ENCODE measurements around the gene GRM1.
"Not testable (repeated sequence)": the region's sequence is repeated elsewhere in the genome, so short reads cannot be mapped to it uniquely, and the experiment has no call there.

The GRM1 gene

DNA sequence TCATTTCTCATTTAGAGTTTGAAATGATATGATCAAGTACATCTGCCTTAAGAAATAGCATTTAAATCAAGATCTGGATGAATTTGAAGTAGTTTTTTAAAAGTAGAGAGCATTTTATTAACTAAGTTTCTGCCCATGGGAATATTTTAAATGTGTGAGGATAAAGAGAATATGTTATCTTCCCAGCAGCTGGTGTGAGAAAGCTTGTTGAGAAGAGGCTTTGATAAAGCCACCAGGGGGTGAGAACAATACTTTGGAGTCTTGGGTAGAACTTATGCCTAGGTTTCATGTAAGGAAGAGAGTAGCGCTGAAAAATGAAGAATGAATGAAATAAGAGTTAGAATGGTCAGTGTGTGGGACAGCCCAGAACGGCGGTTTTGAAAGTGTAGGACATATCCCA, 190.2 kb downstream of the GRM1 start:
- ChIA-PET POLR2A (no interaction called here), CTCF (no interaction called here)
- no peak for TF ChIP-seq ELF4 (IDR thresholded peaks at IDR 0.05)
- TF ChIP-seq BHLHE40 (IDR thresholded peaks at IDR 0.05; ENCODE audit: borderline replicate concordance) = no peak
- TF ChIP-seq LEF1 (IDR thresholded peaks at IDR 0.05; ENCODE audit: borderline replicate concordance) = no peak
- TF ChIP-seq HDGF (IDR thresholded peaks at IDR 0.05; ENCODE audit: borderline replicate concordance) = no peak
- TF ChIP-seq SP1 (IDR thresholded peaks at IDR 0.05) = no peak
- no peak for TF ChIP-seq ARNT (IDR thresholded peaks at IDR 0.05)
- TF ChIP-seq L3MBTL2 (conservative IDR thresholded peaks at IDR 0.05) = no peak
- no peak for TF ChIP-seq FOXA1 (IDR thresholded peaks at IDR 0.05)
- TF ChIP-seq FOXM1 (IDR thresholded peaks at IDR 0.05; ENCODE audit: borderline replicate concordance) = no peak
- no peak for TF ChIP-seq NFRKB (IDR thresholded peaks at IDR 0.05)
- TF ChIP-seq, protein P1, sequence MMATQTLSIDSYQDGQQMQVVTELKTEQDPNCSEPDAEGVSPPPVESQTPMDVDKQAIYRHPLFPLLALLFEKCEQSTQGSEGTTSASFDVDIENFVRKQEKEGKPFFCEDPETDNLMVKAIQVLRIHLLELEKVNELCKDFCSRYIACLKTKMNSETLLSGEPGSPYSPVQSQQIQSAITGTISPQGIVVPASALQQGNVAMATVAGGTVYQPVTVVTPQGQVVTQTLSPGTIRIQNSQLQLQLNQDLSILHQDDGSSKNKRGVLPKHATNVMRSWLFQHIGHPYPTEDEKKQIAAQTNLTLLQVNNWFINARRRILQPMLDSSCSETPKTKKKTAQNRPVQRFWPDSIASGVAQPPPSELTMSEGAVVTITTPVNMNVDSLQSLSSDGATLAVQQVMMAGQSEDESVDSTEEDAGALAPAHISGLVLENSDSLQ (IDR thresholded peaks at IDR 0.05) = no peak
- TF ChIP-seq CTBP1 (IDR thresholded peaks at IDR 0.05; ENCODE audit: borderline replicate concordance) = no peak
- TF ChIP-seq ZNF384 (IDR thresholded peaks at IDR 0.05) = no peak
- no peak for TF ChIP-seq SUZ12 (IDR thresholded peaks at IDR 0.05)
- no peak for TF ChIP-seq FOXK2 (IDR thresholded peaks at IDR 0.05)
- TF ChIP-seq TARDBP (IDR thresholded peaks at IDR 0.05) = no peak
- no peak for DNase-seq (ENCODE audit: extremely low spot score)

DNA sequence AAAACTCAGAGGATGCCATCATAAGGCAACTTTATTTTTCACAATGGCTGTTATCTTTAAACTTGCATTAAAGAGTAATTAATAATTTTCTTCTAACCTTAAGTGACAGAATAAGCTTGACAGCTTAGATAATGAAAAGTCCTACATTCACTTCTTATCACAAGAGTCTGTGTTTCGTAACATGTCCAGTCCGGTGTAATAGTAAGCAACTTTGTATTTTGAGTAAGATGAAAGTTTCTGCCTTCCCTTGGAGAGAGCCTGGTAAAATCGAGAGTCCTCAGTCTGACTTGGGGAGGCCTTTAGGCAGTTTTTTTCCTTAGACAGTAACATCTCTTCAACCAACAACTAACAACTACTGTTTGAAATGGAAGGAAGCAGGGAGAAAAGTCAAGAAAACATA, 195.6 kb downstream of the GRM1 start:
- CTCF ChIA-PET = interaction anchor here (0.6 kb wide), 1 partner anchor 426 kb away, joined by 3 read pairs; no protein-coding TSS in a partner anchor
- DNase-seq (ENCODE audit: extremely low spot score) = no peak
- POLR2A ChIA-PET = no interaction called here
- TF ChIP-seq NFRKB (IDR thresholded peaks at IDR 0.05) = no peak
- TF ChIP-seq SP1 (IDR thresholded peaks at IDR 0.05) = no peak
- TF ChIP-seq, protein P1 (IDR thresholded peaks at IDR 0.05) = no peak
- no peak for TF ChIP-seq LEF1 (IDR thresholded peaks at IDR 0.05; ENCODE audit: borderline replicate concordance)
- no peak for TF ChIP-seq TARDBP (IDR thresholded peaks at IDR 0.05)
- no peak for TF ChIP-seq L3MBTL2 (conservative IDR thresholded peaks at IDR 0.05)
- no peak for TF ChIP-seq FOXM1 (IDR thresholded peaks at IDR 0.05; ENCODE audit: borderline replicate concordance)
- TF ChIP-seq HDGF (IDR thresholded peaks at IDR 0.05; ENCODE audit: borderline replicate concordance) = no peak
- no peak for TF ChIP-seq ZNF384 (IDR thresholded peaks at IDR 0.05)
- no peak for TF ChIP-seq ARNT (IDR thresholded peaks at IDR 0.05)
- TF ChIP-seq ELF4 (IDR thresholded peaks at IDR 0.05) = no peak
- no peak for TF ChIP-seq SUZ12 (IDR thresholded peaks at IDR 0.05)
- TF ChIP-seq BHLHE40 (IDR thresholded peaks at IDR 0.05; ENCODE audit: borderline replicate concordance) = no peak
- no peak for TF ChIP-seq FOXK2 (IDR thresholded peaks at IDR 0.05)
- no peak for TF ChIP-seq FOXA1 (IDR thresholded peaks at IDR 0.05)
- no peak for TF ChIP-seq CTBP1 (IDR thresholded peaks at IDR 0.05; ENCODE audit: borderline replicate concordance)

DNA sequence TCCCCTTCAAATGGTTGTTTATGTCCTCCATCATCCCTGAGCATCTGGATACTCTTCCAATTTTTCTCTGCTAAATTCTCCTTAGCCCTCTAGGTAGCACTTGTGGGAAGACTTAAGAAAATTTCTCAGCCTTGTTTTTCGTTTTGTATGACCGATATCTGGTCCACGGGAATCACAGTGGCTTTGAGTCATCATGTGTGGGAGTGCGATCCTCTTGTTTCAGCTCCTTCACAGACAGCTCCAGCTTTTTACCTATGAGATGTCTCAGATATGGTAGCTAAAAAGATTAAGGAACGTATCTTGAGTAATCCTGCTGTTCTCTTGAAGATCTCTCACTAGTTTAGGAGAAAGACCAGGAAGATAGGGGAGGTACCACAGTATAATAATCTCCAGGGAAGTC, 196.1 kb downstream of the GRM1 start:
- ChIA-PET CTCF (interaction anchor here (0.6 kb wide), 1 partner anchor 426 kb away, joined by 3 read pairs; no protein-coding TSS in a partner anchor), POLR2A (no interaction called here)
- TF ChIP-seq HDGF (IDR thresholded peaks at IDR 0.05; ENCODE audit: borderline replicate concordance) (no peak), FOXA1 (IDR thresholded peaks at IDR 0.05) (no peak), TARDBP (IDR thresholded peaks at IDR 0.05) (no peak), NFRKB (IDR thresholded peaks at IDR 0.05) (no peak), FOXM1 (IDR thresholded peaks at IDR 0.05; ENCODE audit: borderline replicate concordance) (no peak), SUZ12 (IDR thresholded peaks at IDR 0.05) (no peak), LEF1 (IDR thresholded peaks at IDR 0.05; ENCODE audit: borderline replicate concordance) (no peak)
- TF ChIP-seq, protein P1 (IDR thresholded peaks at IDR 0.05) = no peak
- no peak for DNase-seq (ENCODE audit: extremely low spot score)

DNA sequence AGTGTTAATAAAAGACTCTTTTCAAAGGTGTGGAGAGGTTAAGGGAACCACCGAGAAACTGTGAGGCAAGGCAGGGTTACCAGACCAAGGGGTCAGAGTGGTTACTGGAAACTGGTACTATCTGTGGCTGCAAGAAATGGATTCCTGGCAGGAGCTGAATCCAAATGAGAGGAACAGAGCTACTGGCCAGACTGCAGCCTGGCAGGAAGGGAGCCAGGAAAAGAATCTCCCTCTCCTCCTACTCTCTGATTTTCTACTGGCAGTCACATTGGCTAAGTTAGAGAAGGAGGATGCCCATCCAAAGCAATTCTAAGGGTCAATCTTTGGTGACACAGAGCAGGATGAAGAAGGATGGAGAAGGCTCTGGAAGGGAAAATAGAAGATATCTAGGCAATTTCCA, 211.5 kb downstream of the GRM1 start:
- TF ChIP-seq SP1 (IDR thresholded peaks at IDR 0.05) (no peak), FOXM1 (IDR thresholded peaks at IDR 0.05; ENCODE audit: borderline replicate concordance) (no peak), ELF4 (IDR thresholded peaks at IDR 0.05) (no peak), ZNF384 (IDR thresholded peaks at IDR 0.05) (no peak), NFRKB (IDR thresholded peaks at IDR 0.05) (no peak), FOXA1 (IDR thresholded peaks at IDR 0.05) (no peak), CTBP1 (IDR thresholded peaks at IDR 0.05; ENCODE audit: borderline replicate concordance) (no peak), HDGF (IDR thresholded peaks at IDR 0.05; ENCODE audit: borderline replicate concordance) (no peak), LEF1 (IDR thresholded peaks at IDR 0.05; ENCODE audit: borderline replicate concordance) (no peak)
- DNase-seq (ENCODE audit: extremely low spot score) = no peak
- ChIA-PET POLR2A (no interaction called here), CTCF (no interaction called here)

DNA sequence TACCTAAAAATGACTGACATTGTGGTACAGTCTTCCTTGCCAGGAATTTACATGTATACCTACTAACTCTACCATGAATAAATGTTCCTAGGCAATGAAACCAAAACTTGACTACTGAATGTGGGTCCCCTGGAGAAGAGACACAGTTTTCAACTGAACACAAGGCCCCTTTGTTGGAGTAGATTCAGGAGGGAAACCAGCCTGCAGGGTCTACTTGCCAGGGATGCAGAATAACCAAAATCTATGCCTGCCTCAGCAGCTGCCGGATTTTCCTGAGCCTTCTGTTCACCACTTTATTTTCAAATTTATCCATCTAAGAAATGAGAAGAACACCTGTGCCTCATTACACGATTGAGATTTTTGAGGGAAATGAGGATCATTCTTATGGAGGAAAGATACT, 211.9 kb downstream of the GRM1 start:
- DNase-seq (ENCODE audit: extremely low spot score) = no peak
- CTCF ChIA-PET = no interaction called here
- no peak for TF ChIP-seq LEF1 (IDR thresholded peaks at IDR 0.05; ENCODE audit: borderline replicate concordance)
- TF ChIP-seq SUZ12 (IDR thresholded peaks at IDR 0.05) = no peak
- no peak for TF ChIP-seq NFRKB (IDR thresholded peaks at IDR 0.05)
- TF ChIP-seq CTBP1 (IDR thresholded peaks at IDR 0.05; ENCODE audit: borderline replicate concordance) = no peak
- no peak for TF ChIP-seq BHLHE40 (IDR thresholded peaks at IDR 0.05; ENCODE audit: borderline replicate concordance)
- no peak for TF ChIP-seq FOXA1 (IDR thresholded peaks at IDR 0.05)
- no peak for TF ChIP-seq FOXK2 (IDR thresholded peaks at IDR 0.05)
- POLR2A ChIA-PET = no interaction called here

DNA sequence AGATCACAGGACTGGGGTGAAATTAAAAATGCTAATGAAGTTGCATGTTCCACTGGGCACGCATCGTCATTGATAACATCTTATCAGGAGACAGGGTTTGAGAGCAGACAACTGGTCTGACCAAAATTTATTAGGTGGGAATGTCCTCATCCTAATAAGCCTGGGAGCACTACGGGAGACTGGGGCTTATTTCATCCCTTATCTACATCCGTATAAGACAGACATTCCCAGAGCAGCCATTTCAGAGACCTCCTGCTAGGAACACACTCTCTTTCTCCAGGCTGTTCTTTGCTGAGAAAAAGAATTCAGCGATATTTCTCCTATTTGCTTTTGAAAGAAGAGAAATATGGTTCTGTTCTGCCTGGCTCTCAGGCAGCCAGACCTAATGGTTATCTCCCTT, 214.8 kb downstream of the GRM1 start:
- CTCF ChIA-PET; DNase-seq (ENCODE audit: extremely low spot score); POLR2A ChIA-PET: not testable (repeated sequence)

DNA sequence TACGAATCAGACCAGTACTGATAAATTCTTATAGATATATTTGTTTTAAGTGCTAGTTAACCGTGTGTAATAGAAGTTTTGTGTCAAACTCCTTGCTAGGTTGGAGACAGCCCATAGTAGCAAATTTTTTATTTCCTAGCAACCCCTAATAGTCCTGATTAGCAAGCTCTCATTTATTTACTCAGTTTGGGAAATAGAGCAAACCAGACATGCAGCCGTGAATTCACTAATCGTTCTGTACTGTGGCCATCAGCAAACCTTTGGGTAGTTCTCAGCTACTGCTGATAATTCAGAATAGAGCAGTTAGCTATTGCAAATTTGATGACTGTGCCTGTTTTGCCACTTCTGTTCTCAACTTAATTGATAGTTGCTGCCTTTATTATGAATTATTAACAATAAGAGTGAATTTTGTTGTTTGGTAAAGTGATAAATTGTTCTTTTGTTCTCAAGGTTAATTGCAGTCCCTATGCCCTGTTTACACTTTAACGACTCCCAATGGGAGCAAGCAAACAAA, 215.8 kb downstream of the GRM1 start:
- no peak for TF ChIP-seq FOXA1 (IDR thresholded peaks at IDR 0.05)
- TF ChIP-seq, protein P1 (IDR thresholded peaks at IDR 0.05) = no peak
- TF ChIP-seq ZNF384 (IDR thresholded peaks at IDR 0.05) = no peak
- no peak for TF ChIP-seq ELF4 (IDR thresholded peaks at IDR 0.05)
- no peak for TF ChIP-seq ARNT (IDR thresholded peaks at IDR 0.05)
- no peak for TF ChIP-seq HDGF (IDR thresholded peaks at IDR 0.05; ENCODE audit: borderline replicate concordance)
- POLR2A ChIA-PET = no interaction called here
- DNase-seq (ENCODE audit: extremely low spot score) = no peak
- CTCF ChIA-PET = no interaction called here
